Measurements from ENCODE around the gene ADAM30. TPM values are rescaled to one million over a fixed set of nuclear protein-coding genes. Genes with fewer than 3 reads are reported as not detected.
A peak's percentile ranks its signal among the peaks of the same experiment; 100 is the strongest.

Gene ADAM30
- total RNA-seq, 1 experiment from 2014 or later: not detected

- in situ Hi-C loops (cut with HindIII; ENCODE audit: low pct_unique_long_range_greater_than_20kb, low sequenced_read_pairs): no loop called here
- no peak for DNase-seq (ENCODE audit: low read depth)
Observed at GRCh38 chr1:119911775-119912174, 15.5 kb upstream of the ADAM30 start.

DNA sequence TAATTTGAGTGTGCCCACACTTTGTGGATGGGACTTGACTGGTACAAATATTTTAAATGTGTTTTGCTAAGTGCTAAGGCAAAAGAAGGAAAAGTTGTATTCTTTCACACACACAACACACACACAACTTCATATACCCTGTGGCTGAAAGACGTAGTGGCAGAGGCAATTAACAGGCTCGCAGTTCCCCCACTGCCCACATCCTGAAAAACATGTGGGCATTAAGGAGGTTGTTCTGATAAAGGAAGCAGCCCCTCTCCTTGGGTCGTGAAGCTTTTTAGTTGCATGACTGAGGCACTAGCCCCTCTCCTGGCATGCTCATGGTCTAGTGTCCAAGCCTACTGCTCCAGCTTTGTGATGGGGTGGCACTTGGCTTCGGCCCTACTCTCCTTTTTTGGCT is 14.3 kb upstream of the ADAM30 start:
- in situ Hi-C loops (cut with HindIII; ENCODE audit: low pct_unique_long_range_greater_than_20kb, low sequenced_read_pairs): no loop called here
- no peak for DNase-seq (ENCODE audit: low read depth)

DNA sequence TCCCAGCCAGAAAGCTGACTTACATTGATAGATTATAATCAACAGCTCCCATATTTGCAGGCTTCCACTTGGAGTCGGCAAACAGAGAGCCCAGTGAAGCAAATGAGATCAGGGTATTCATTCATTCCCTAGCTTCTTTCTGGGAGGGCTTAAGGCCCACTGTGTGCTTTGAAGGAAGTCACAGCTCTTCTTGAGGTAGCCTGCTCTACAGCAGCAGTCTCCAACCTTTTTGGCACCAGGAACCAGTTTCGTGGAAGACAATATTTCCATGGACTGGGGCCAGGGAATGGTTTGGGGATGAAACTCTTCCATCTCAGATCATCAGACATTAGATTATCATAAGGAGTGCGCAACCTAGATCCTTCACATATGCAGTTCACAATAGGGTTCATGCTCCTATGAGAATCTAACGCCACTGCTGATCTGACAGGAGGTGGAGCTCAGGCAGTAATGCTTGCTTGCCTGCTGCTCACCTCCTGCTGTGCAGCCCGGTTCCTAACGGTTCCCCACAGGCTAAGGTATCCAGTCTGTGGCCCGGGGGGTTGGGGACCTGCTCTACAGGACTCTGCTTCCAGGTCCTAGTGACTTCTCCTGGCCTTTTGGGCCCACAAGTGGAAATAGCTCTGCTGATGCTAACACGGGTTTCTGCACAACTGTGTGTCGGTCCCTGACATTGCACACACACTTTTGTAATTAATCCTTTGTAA is 13.7 kb upstream of the ADAM30 start:
- DNase-seq (ENCODE audit: low read depth): no peak
- in situ Hi-C loops (cut with HindIII; ENCODE audit: low pct_unique_long_range_greater_than_20kb, low sequenced_read_pairs): no loop called here

DNA sequence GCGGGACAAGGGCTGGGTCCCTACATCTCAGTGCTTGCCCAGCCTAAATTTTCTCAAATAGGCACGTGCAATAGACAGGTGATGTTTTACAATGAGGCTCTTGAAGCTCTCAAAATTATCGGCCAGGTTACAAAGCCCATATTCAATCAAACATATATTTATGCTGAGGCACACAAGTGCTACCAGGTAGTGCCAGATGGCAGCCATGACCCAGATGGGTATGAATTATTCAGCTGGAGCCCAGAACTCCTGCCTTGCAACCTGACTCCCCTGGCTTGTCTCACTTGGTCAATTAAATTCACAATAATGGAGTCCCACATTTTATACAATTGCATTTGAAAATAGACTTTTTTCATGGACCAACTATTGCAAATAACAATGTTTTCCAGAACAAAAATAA is 12.3 kb upstream of the ADAM30 start:
- in situ Hi-C loops (cut with HindIII; ENCODE audit: low pct_unique_long_range_greater_than_20kb, low sequenced_read_pairs): no loop called here

DNA sequence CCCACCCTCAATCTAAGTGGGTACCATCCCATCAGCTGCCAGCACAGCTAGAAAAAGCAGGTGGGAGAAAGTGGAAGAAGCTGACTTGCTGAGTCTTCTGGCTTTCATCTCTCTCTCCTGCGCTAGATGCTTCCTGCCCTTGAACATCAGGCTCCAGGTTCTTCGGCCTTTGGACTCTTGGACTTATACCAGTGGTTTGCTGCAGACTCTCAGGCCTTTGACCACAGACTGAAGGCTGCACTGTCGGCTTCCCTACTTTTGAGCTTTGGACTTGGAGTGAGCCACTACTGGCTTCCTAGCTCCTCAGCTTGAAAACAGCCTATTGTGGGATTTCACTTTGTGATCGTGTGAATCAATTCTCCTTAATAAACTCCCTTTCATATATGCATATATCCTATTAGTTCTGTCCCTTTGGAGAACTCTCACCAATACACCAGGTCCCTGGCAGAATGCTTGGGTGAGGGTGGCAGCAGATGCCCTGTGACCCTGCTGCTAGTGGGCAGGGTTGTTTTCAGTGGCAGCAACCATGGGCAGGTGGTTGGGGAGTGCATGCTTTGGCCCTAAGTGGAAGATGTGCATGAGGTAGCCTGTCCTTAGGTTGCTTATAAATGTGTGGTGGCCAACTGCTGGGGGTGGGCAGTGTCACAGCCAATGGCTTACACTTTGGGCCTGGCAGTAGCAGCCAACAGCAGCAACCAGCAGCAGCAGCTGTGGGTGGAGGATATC is 10.8 kb upstream of the ADAM30 start:
- in situ Hi-C loops (cut with HindIII; ENCODE audit: low pct_unique_long_range_greater_than_20kb, low sequenced_read_pairs): no loop called here
- DNase-seq (ENCODE audit: low read depth): no peak

More for the DNA sequence above, 12.3 kb upstream of the ADAM30 start:
- DNase-seq (ENCODE audit: low read depth): no peak

DNA sequence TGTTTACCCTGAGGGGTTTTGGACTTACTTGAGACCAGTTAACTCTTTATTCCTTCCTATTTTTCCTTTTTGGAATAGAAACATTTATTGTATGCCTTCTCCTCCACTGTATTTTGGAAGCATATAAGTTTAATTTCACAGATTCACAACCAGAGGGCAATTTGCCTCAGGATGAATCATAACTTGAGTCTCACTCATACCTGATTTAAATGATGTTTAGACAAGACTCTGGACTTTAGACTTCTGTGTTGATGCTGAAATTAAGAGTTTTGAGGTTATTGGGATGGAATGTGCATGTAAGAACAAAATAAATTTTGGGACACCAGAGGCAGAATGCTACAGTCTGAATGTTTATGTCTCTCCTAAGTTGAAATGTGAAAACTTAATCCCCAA is 7.1 kb upstream of the ADAM30 start:
- in situ Hi-C loops (cut with HindIII; ENCODE audit: low pct_unique_long_range_greater_than_20kb, low sequenced_read_pairs): no loop called here
- no peak for DNase-seq (ENCODE audit: low read depth)

DNA sequence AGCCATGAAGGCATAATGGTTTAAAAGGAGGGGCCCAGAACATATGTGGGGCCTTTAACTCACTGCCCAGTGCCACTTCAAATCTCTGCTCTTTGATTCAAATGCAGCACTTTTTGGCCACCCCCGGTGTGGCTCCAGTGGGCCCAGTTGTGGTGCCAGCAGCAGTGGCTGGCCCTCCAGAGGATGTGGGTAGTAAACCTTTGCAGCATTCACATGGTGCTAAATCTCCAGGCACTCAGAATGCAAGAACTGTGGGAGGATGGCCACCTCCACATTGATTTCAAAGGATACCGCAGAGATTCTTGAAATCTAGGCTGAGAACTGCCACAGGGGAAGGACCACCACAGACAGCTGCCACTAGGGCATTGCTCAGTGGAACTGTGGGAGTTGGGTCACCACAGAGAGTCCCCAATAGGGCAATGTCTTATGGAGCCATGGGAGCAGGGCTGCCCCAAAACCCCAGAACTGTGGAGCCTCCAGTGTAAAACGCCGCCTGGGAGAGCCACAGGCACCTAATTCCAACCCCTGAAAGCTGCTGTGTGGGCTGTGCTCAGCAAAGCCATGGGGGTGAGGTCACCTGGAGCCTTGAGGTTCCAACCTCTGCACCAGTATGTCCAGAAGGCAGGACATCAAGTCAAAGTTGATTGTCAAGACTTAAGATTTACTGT is 6.6 kb upstream of the ADAM30 start:
- in situ Hi-C loops (cut with HindIII; ENCODE audit: low pct_unique_long_range_greater_than_20kb, low sequenced_read_pairs): no loop called here
- DNase-seq (ENCODE audit: low read depth): no peak

GRCh38 chr1:119898981-119899720 is 2.8 kb upstream of the ADAM30 start:
- in situ Hi-C loops (cut with HindIII; ENCODE audit: low pct_unique_long_range_greater_than_20kb, low sequenced_read_pairs): no loop called here
- DNase-seq (ENCODE audit: low read depth): no peak

- DNase-seq (ENCODE audit: low read depth): no peak
- in situ Hi-C loops (cut with HindIII; ENCODE audit: low pct_unique_long_range_greater_than_20kb, low sequenced_read_pairs): no loop called here
Observed at GRCh38 chr1:119898530-119898929, 2.2 kb upstream of the ADAM30 start.

GRCh38 chr1:119895102-119895501 is 1.2 kb downstream of the ADAM30 start:
- DNase-seq (ENCODE audit: low read depth): no peak
- in situ Hi-C loops (cut with HindIII; ENCODE audit: low pct_unique_long_range_greater_than_20kb, low sequenced_read_pairs): no loop called here

GRCh38 chr1:119893827-119894700 is 2.3 kb downstream of the ADAM30 start:
- DNase-seq (ENCODE audit: low read depth): no peak
- in situ Hi-C loops (cut with HindIII; ENCODE audit: low pct_unique_long_range_greater_than_20kb, low sequenced_read_pairs): no loop called here

DNA sequence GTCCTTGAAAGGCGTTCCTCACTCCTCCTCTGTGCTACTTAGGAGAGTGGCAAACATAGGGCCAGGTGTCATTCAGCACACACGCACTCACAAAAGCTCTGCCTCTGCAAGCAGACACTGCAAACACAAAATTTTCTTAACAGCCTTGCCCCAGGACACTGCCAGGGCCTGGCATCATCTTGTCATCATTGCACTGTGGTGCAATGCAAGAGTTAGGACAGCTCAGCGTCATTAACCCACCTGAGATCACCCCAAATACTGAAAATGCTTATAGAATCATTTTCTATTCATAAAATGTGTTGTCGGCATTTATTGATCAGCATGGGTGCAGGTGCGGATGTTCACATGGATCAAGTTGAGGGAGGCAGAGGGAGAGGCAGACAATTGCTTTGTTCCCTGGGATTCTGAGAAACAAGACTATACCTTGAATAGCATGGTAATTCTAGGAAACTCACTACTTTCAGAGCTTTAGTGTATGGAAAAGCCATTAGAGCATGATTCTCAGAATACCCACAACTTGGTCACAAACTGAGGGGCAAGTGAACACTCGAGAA is 3.0 kb downstream of the ADAM30 start:
- in situ Hi-C loops (cut with HindIII; ENCODE audit: low pct_unique_long_range_greater_than_20kb, low sequenced_read_pairs): no loop called here
- DNase-seq (ENCODE audit: low read depth): no peak

GRCh38 chr1:119891386-119891785 is 4.9 kb downstream of the ADAM30 start:
- DNase-seq (ENCODE audit: low read depth): no peak
- in situ Hi-C loops (cut with HindIII; ENCODE audit: low pct_unique_long_range_greater_than_20kb, low sequenced_read_pairs): no loop called here

- DNase-seq (ENCODE audit: low read depth): no peak
- in situ Hi-C loops (cut with HindIII; ENCODE audit: low pct_unique_long_range_greater_than_20kb, low sequenced_read_pairs): no loop called here
Observed at GRCh38 chr1:119888476-119888875, 7.8 kb downstream of the ADAM30 start.

- no peak for DNase-seq (ENCODE audit: low read depth)
- in situ Hi-C loops (cut with HindIII; ENCODE audit: low pct_unique_long_range_greater_than_20kb, low sequenced_read_pairs): no loop called here
Observed at GRCh38 chr1:119887427-119887826, 8.9 kb downstream of the ADAM30 start.

DNA sequence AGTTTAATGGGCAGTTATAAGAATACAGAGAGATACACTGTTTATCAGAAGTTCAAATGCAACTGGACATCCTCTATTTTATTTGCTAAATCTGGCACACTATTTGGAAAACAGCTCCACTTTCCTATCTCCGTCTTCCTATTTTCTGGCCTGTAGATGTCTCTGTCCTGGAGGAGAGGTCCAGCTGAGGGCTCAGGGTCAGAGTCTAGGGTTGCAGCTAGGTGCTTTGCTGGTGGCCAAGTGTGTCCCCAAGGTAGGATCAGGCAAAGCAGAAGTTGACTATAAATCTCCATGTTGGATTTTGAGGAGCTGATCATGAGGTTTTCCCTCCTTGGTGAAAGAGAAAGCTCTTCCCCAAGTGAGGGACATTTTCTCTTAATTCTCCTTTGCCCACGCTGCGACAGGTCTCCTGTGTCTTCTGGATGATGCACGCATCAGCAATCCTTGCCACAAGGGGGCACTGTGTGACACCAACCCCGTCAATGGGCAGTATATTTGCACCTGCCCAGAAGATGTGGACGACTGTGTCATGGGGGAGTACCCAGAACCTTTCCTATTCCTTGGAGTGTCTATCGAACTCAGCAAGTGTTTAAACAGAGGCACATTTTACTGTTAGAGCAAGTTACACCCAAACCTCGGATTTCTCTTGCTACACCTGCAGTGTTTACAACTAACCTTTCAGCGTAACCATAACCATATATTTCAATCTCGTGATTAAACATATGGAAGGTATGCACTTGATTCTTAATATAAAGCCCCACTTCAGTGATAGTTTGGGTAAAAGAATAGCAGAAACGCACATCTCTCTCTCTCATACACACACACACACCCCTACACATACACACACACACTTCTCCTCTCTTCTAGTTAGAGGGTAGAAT is 10.2 kb downstream of the ADAM30 start:
- in situ Hi-C loops (cut with HindIII; ENCODE audit: low pct_unique_long_range_greater_than_20kb, low sequenced_read_pairs): no loop called here

DNA sequence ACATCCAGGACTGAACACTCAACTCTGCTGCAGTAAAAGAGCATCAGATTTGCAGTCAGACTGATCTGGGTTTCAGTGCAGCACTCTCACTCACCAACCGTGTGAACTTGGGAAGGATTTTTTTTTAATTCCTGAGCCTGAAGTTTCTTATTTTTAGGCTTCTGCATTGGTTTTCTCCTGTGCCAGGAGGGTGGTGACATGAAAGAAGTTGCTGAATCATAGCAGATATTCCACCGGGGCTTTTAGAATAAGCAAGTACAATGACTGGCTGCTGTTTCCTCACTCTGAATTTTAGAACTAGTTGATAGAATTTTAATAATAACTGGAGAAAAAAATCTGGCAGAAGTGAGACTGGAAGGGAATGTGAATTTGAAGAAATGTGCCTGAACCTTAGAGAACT is 11.6 kb downstream of the ADAM30 start:
- DNase-seq (ENCODE audit: low read depth): no peak
- in situ Hi-C loops (cut with HindIII; ENCODE audit: low pct_unique_long_range_greater_than_20kb, low sequenced_read_pairs): no loop called here

More for the DNA sequence above, 10.2 kb downstream of the ADAM30 start:
- DNase-seq (ENCODE audit: low read depth): peak; percentile 14
